Adrenal gland (tissue), 12 donors: ENCODE measurements around the gene ALDH3A2. TPM values are rescaled to one million over a fixed set of nuclear protein-coding genes. Genes with fewer than 3 reads are reported as not detected.

Experiments
- DNase-seq, 7 donors: peaks; one replicate each; pipeline ENCODE4 v3.0.0-alpha.2; 2019 to 2020
- H3K27ac ChIP-seq, 5 donors: fragments of 200-600 bp; sonication (generic) in 4 of 5; 1 replicate in 3 of 5; 2 replicates in 2 of 5; pipeline versions ENCODE4 v1.5.1 to v1.8.0; 2016 to 2020; ENCODE audit warnings: mild to moderate bottlenecking in 1 of 5
- H3K27me3 ChIP-seq: fragments of 200-600 bp; 2 replicates; pipeline ENCODE4 v1.8.0; 2021
- H3K36me3 ChIP-seq, 2 donors: fragments of 200-600 bp; replicated peaks in 1 of 2; 1 replicate in 1 of 2; 2 replicates in 1 of 2; pipeline versions ENCODE4 v1.5.1 to v1.8.0; 2018 to 2022
- H3K4me1 ChIP-seq, 2 donors: fragments of 200-600 bp; replicated peaks in 1 of 2; 1 replicate in 1 of 2; 2 replicates in 1 of 2; pipeline versions ENCODE4 v1.5.1 to v1.8.0; 2018 to 2021
- H3K4me3 ChIP-seq, 4 donors: fragments of 200-600 bp; sonication (generic) in 3 of 4; one replicate each; pipeline ENCODE4 v1.5.1; 2016 to 2018
- H3K9me3 ChIP-seq, 3 donors: fragments of 200-600 bp; sonication (generic) in 1 of 3; replicated peaks in 1 of 3; 1 replicate in 2 of 3; 2 replicates in 1 of 3; pipeline versions ENCODE4 v1.5.1 to v1.8.0; 2016 to 2021
- CTCF ChIP-seq, 6 experiments: fragments of 450-650 bp in 4 of 6; fragments of 200-600 bp in 2 of 6; sonication (generic) in 1 of 6; IDR thresholded peaks; 1 replicate in 5 of 6; 2 replicates in 1 of 6; pipeline versions ENCODE4 v1.5.1 to v1.8.0; 2016 to 2021; ENCODE audit warnings: antibody characterized with exemption in 6 of 6, mild to moderate bottlenecking in 2 of 6, moderate library complexity in 1 of 6
- POLR2A ChIP-seq, 2 donors: fragments of 450-650 bp; IDR thresholded peaks; one replicate each; pipeline ENCODE4 v1.6.1; 2017; ENCODE audit warnings: antibody characterized with exemption in 2 of 2, mild to moderate bottlenecking in 2 of 2, moderate library complexity in 1 of 2
- WGBS, 4 donors: extraction: QIAGEN DNeasy Blood & Tissue Kit in 2 of 4; methylation state at CpG; one replicate each; pipeline versions ENCODE4 v1.1.5 to v1.1.7; 2013 to 2017; 5-methylcytosine and 5-hydroxymethylcytosine counted together
- intact Hi-C, 2 donors: fragments of 100-400 bp; cut with DNase I; formaldehyde crosslinking; loops; one replicate each; pipeline versions ENCODE4 v1.14.1 to v1.15.0; 2022 to 2023
- polyA plus RNA-seq, 3 donors: library from polyadenylated mRNA; stranded (reverse); fragments of 200-250 nt in 2 of 3; fragments of 350-450 nt in 1 of 3; fragmentation: Illumina TruSeq in 1 of 3; extraction: RNeasy Lipid Tissue Mini Kit (QIAGEN cat#74804) in 1 of 3; gene quantifications; one replicate each; pipeline ENCODE4 v1.2.3, GENCODE V29; 2013 to 2014
- total RNA-seq, 9 donors: library from RNA; depleted of rRNA in 4 of 9; stranded (reverse); fragments of >200 nt in 4 of 9; fragments of 120-200 nt in 1 of 9; fragmentation: NEBNext Ultra II Directional in 1 of 9; extraction: Animal tissue kit (Norgen Biotek cat#: 25700) in 1 of 9; gene quantifications; one replicate each; pipeline versions ENCODE4 v1.1.0 to v1.2.4, GENCODE V29; 2013 to 2023
- donor health status: healthy with polysubstance abuse.
- donor health status: Bipolar disorder and iron deficiency.
- donor health status: DM: yes; HTN: yes; CAD: no.
- donor health status: DM: no; HTN: no; CAD: no.
- donor health status: DM: no; HTN: no; CAD: no.
- donor health status: DM: yes; HTN: yes; CAD: no.

Gene ALDH3A2
- total and polyA plus RNA-seq, 12 donors = 99.1 to 1,009 (median 444) TPM

GRCh38 chr17:19656336-19656735, 7.8 kb downstream of the ALDH3A2 start:
- Histone ChIP-seq H3K4me1 (peaks cover 34 to 37% of the 10 kb centered on the region in 2 donors), H3K4me3 (no peak overlapping the region), H3K36me3 (peaks cover 0 to 52% of the 10 kb centered on the region in 2 donors), H3K9me3 (no peaks in the 10 kb centered on the region), H3K27ac (peak overlapping the region in 3 of 5 donors; percentile 10 to 69 (median 36)), H3K27me3 (no peaks in the 10 kb centered on the region)
- intact Hi-C loops = no loop called here
- no peak for DNase-seq
- TF ChIP-seq POLR2A (IDR thresholded peaks at IDR 0.05) = no peak
- TF ChIP-seq CTCF (IDR thresholded peaks at IDR 0.05) = no peak
- WGBS, 4 donors = 81 to 95% (median 86%) methylated on average over 4 of the region's 4 CpGs

GRCh38 chr17:19656851-19657581, 8.5 kb downstream of the ALDH3A2 start:
- Histone ChIP-seq H3K36me3 (peaks cover 0 to 58% of the 10 kb centered on the region in 2 donors), H3K4me1 (peaks cover 29 to 31% of the 10 kb centered on the region in 2 donors)

GRCh38 chr17:19659366-19660177, 11.0 kb downstream of the ALDH3A2 start:
- peak overlapping the region; percentile 10 to 75 (median 67) for H3K27ac ChIP-seq
- intact Hi-C loops = no loop called here

More at GRCh38 chr17:19656851-19657581, 8.5 kb downstream of the ALDH3A2 start:
- Histone ChIP-seq H3K27ac (peak overlapping the region in 4 of 5 donors; percentile 10 to 69 (median 26)), H3K27me3 (no peaks in the 10 kb centered on the region), H3K4me3 (no peak overlapping the region), H3K9me3 (no peaks in the 10 kb centered on the region)
- TF ChIP-seq CTCF (IDR thresholded peaks at IDR 0.05) (no peak), POLR2A (IDR thresholded peaks at IDR 0.05) (no peak)
- intact Hi-C loops = no loop called here
- peak in 1 of 7 donors; percentile 17 for DNase-seq
- 37 to 61% (median 46%) methylated on average over 4 of the region's 4 CpGs for WGBS, 4 donors

More at GRCh38 chr17:19659366-19660177, 11.0 kb downstream of the ALDH3A2 start:
- Histone ChIP-seq H3K4me3 (no peak overlapping the region), H3K27me3 (no peaks in the 10 kb centered on the region), H3K36me3 (peaks cover 0 to 67% of the 10 kb centered on the region in 2 donors), H3K9me3 (no peaks in the 10 kb centered on the region), H3K4me1 (peaks cover 25 to 34% of the 10 kb centered on the region in 2 donors)
- peak; percentile 58 to 89 (median 80) for DNase-seq
- WGBS, 4 donors = 46 to 79% (median 54%) methylated on average over 7 of the region's 7 CpGs
- TF ChIP-seq CTCF (IDR thresholded peaks at IDR 0.05) = no peak
- no peak for TF ChIP-seq POLR2A (IDR thresholded peaks at IDR 0.05)
